Endothelial cell of hepatic sinusoid (primary cell): Measurements from ENCODE around the gene URM1.

Experiments
- in situ Hi-C: cut with HindIII; loops from 2 replicates; pipeline ENCODE4 v1.10.0; 2017; ENCODE audit warnings: low sequenced_read_pairs

URM1 gene

DNA sequence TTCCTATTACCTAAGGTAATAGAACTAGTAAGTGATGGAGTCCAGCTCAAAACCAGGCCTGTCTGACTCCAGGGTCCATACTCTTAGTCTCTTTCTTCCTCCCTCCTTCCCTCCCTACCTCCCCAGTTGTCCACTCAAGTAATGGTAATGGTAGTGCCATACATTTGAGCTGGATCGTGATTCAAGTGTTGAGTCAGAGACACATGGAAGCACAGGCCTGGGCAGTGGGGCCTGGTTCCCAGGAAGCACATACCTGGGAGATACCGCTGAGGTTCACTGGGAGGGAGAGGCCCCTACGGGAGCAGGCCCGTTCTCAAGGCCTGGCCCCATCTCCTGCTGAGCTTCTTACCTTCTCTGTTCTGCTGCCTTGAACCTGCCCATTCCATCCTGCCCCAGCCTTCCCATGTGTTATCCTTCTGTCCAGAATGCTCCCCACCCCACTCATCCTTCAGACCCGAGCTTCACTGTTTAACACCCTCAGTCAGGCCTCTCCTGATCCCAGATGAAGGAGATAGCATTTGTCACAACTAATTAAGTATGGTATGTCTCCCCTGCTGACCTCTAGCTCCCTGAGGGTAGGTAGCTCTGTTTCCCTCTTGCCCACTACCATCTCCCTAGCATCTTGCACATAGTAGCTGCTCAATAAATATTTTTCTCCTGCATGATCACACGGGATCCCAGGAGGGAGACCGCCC is 13.8 kb downstream of the URM1 start:
- in situ Hi-C loops: no loop called here

DNA sequence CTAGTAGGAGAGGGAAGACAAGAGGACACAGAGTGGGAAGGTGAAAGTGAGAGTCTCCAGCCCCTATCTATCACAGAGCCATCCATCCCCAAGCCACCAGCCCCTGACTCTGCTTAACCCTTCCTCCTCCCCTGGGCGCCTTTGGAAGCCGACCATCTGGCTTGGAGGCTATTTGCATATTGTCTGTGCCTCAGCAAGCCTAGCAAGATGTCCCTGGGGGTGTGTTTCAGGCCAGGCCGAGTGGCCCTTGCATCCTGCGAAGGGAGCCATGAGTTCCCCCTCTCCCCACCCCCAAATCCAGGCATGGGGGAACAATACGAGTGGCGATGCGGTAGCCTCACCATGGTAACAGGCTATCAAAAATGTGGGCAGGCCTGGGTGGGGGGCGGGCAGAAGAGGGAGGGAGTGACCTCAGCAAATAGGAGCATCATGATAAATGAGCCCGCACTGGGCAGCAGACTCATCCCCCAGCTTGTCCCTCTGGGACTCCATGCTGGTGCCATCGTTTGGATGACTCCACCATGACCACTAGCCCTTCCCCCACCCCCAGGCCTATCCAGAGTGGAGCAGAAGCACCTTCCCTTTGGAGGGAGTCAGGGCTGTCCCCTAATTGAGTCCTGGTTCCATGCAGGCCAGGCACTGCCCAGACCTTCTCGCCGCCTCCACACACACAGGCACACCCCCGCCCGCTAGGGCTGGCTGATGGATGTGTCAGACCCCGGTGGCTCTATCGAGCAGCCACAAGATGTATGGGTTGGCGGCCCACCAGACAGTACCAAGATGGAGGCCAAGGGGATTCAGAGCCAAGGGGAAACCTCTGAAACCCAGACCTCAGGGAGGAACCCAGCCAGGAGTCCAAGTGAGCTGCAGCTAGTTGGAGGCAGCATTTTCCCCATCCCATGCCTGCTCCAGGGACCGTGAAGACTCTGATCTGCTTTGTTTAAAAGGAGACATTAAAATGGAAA is 14.6 kb downstream of the URM1 start:
- in situ Hi-C loops: no loop called here

DNA sequence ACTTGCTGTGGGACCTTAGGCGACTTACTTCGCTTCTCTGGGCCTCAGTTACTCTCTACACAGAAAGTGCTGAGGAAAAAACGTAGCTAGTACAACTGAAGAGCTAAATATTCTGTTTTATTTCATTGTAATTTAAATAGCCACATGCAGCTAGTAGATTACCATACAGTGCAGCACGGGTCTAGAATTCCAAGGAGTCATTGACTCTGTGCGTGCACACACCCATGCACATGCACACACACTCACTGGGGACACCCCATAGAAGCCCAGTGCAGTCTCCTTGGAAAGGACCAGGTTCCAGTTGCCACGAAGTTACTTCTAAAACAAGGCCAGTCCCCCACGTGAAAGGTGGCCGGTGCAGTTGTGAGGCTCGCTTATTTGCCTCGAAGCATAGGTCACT is 17.0 kb downstream of the URM1 start:
- in situ Hi-C loops: no loop called here

DNA sequence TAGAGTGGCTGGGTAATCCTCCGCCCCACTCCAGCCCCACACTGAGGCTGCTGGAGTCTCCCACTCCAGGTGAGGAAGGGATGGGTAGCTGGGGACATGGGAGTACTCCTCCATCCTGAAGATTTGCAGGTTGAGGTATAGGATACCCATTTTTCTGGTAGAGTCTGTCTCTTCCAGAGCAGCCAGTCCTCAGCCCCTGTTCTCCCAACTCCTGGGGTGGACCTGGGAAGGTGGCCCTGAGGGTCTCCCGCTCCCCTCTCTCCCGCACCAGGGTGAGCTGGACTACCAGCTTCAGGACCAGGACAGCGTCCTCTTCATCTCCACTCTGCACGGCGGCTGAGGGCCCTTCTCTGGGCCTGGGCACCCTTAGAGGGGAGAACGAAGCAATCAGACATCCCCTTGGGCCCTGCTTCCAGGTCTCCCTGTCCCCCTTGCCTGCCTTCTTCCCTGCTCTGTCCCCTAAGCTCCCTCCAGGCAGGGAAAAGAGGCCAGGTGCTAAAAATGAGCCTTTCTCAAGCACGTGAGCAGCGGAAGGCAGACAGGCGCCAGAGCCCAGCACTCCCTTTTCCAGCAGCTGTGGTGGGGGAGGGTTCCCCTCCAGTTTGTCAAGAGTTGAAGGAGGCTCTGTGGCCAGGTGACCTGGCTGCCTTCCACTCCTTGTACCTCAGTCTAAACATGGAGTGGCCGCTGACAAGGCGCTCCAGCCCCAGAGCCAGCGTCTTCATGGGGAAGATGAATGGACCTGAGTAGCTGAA is 18.4 kb downstream of the URM1 start:
- in situ Hi-C loops: no loop called here

DNA sequence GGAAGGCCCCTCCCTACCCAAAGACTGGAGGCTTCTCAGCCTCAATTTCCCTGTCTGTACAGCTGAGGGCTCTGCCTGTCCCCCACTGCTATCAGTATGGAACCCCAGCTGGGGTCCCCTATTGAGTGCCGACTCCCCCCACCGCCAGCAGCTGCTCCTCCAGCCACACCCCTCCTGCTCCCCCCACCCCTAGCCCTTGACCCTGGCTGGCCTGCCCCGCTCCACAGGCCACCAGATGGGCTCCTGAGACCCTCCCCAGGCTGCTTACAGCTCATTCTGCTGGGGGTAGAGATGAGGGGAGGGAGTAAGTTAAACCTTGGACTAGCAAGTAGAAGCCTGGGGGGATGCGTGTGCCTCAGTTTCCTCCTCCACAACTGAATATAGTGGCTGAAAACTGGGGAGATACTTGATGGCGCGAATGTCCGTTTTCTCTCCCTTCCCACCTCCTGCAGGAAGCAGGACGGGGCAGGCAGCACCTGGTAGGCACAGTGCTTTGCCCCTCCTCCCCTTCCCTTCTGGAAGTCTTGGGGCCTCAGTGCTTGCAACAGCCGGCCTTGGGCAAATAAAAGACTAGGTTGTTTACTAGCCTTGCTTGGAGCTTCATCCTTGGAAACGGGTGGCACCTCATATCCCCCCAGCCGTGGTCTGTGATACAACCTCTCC is 19.1 kb downstream of the URM1 start:
- in situ Hi-C loops: no loop called here

DNA sequence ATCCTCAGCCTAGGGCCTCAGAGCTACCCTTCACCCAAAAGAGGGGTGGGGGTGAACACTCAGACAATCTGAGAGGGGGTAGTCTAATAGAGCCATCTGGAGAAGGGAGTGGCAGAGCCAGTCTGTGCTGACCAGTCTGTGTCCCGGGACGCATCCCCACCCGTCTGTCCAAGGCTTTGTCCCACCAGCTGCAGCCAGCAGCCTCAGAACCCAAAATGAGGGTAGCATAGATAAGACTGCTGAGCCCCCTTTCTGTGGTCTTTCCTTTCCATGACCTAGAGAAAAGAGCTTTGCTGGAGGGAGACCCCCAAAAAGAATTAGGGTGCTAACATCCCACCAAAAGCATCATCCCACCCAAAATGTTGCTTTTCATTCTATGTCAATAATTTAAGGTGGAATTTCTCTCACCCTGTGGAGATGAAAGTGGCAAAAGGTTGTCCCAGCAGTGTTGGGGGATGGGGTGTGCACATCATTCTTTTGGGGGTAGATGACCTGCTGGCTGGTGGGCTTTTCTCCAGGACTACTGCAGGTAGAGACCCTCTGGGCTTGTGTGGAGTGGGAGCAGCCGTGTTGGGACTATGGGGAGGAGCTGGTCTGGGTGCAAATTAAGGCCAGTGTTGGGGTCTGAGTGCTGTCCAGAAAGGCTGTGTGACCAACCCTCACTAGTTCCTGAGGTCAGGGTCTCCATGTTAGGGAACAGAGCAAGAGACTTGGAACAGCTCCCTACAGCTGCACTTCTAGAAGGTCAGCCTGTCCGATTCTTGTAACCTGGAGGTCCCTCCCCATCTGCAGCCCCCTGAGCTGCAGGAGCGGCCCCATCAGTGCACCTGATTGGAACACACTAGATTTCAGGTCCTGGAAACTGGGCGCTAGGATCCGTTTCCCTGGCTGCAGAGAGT is 19.9 kb downstream of the URM1 start:
- in situ Hi-C loops: no loop called here

DNA sequence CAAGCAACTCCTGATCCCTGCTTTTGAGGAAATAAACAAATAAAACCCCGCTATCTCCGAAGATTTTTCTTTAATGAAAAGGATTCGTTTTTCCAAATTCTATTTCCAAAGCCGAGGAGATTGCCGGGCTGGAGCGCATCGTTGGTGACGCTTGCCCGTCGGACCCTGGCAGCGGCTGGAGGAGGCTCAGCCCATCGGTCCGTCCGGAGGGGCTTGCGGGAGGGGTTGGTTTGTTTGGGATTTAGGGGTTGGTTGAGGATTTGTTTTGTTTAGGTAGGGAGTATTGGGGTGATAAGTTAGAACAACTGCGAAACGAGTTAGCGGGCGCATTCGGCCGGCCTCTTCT is 20.8 kb downstream of the URM1 start:
- in situ Hi-C loops: no loop called here

DNA sequence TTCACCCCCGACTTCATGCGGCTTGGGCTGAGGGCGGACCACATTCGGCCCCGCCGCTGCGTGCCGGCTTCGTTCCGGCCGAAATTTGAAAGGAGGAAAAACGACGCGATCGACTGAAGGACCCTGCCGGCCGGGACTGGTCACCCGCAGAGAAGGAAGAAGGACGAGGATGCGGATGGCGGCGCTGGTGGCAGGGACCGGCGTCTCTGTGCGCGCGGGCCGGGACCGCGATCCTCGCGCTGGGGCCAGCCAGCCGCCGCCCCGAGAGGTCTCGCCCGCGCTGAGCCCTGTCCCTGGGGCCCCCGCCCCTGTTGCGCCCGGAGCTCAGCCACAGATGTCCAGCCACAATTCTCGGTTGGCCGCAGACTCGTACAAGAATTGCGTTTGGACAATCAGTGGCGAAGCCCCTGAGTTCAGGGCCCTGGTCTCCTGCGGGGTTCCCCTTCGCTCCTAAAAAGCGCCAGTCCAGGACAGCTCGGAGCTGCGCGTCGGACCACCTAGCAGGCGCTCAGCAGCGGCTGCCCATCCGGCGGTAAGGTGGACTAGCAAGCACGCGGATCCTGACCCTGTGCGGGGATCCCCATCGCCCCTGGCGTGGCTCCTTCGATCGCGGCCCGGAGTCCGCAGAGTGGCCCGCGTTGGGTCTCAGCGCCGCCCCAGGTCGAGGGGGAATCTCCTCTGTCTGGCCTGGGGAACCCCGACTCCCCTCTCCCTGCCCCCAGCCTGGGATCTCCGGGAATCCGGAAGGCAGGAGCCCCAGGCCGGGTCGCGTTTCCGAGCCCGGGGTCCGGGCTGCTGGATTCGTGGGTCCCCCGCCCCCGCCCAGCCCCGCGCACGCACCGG is 21.3 kb downstream of the URM1 start:
- in situ Hi-C loops: no loop called here

DNA sequence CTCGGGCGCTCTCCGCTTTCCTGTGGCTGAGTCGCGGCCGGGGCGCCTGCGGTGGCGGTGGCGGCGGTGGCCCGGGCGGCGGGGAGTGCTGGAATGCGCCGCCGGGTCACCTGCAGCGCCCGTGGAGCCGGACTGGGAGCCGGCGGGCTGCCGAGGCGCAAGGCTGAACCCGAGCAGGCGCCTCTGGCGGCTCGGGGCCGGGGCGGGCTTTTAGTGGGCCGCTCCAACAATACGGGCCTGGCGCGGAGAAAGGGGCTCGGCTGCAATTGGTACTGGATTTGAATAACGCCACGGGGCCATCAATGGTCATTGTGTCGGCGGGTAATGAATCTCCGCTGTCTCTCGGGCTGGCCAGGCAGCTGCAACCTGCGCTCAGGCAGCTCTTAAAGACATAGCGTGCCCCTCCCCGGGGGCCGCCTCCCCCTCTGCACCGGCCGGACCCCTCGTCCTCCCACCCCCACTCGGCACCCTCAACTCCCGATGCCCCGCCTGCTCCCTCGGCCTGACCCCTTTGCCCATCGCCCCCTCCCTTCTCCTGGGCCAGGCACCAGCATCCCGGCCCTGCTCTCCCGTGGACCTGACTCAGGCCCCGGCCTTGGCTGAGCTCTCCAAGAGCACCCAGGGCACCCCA is 22.1 kb downstream of the URM1 start:
- in situ Hi-C loops: no loop called here

DNA sequence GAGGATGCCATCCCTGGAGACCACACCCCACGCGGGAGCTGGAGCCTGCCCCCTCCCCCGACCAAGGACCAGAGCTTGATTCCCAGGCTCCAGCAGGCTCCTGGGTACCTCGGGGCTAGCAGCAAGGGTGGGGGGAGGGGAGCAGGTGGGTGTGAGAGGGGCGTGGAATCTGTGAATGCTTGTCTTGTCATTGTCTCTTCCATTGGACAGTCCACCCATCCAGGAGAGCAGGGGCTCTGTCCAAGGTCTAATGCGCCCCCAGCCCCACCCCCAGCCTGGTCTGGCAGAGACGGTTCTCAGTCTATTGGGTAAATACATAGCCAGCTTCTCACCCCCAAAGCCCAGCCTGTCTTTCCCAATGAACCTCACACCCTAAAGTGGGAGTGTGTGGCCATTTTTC is 22.8 kb downstream of the URM1 start:
- in situ Hi-C loops: no loop called here

DNA sequence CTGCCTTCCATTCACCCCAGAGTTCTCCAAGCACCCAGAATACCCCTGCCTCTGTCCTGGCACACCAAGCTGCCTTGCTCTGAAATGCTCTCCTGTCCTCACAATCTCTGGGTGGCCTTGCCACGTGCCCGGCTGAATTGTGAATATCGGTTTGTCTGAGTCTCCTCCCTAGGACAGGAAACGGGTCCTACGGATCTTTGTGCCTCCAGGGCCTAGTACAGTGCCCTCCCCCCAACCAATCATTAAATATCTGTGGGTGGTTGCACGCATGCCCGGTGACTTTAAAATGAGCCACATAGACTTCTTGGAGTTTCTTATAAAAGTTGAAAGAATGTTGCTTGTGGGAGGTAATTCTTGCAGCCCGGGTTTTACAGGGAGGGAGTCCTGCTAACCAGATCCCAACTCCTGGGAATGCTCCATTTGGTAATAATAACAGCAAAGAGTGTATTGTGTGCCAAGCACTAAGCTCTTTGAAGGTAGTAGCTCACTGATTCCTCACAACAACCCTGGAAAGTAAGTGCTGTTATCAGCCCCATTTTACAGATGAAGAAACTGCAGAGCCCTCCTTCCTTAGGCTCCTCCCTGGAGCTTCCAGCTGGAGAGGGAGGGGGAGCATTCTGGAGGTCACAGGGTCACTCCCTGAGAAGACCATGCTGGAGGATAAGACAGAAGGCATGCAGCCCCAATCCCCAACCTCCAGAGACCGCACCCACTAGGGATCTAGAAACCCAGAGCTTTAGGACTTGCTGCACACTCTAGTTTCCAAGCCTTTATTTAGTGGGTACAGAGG is 23.4 kb downstream of the URM1 start:
- in situ Hi-C loops: no loop called here

DNA sequence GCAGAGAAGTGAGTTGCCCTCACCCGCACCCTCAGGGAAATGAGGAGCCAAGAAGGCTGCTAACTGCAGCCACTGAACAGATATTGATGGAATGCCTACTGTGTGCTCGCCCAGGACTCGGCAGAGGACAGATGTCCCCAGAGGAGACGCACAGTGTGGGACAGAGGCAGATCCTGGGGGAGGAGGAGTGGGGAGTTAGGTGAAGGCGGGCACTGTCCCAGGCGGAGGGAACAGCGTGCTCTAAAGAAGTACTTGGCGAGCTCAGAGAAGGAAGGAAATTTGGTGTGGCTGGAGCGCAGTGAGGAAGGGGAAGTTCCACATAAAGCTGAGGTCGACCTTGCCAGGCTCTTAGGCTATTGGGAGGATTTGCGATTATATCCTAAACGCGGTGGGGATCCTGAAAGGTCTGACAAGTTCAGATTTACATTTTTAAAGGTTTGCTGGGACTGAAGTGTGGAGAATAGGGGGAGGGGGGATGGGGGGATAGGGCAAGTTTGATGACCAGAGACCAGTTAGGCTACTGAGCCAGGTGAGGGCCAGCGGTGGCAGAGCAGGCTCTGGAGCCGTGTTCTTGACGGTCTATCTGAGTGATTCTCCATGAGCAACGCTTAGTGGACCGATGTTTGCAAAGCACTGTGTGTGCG is 25.9 kb downstream of the URM1 start:
- in situ Hi-C loops: no loop called here

DNA sequence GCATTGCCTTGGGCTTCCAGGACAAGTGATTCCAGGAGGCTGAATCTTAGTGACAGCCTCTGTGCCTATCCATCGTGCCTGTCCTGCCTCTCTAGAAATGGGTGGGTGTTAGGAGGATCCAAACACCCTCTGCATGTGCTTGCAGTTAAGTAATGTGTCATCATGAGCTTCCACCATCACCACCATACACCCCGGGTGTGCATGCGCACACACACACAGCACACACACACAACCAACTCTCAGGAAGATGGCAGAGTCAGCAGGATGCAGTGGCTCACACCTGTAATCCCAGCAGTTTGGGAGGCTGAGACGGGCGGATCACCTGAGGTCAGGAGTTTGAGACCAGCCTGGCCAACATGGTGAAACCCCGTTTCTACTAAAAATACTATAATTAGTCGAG is 26.7 kb downstream of the URM1 start:
- in situ Hi-C loops: no loop called here

DNA sequence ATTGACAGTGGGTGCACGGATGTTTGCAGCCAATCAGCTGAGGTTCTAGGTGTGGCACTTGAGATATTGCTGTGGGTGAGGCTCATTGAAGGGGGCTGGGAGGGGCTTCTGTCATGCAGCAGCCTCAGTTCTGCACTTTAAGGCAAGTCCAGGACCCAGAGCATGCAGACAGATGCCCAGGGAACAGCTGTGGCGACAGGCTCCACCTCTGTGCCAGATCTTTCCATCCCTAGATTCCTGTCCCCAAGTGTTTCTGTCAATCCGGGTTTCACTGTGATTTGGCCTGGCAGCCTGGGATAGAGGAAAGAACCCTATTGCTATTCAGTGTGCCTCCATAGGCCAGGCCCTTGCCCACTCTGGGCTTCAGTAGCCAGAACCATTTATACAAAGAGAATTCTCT is 28.7 kb downstream of the URM1 start:
- in situ Hi-C loops: no loop called here

DNA sequence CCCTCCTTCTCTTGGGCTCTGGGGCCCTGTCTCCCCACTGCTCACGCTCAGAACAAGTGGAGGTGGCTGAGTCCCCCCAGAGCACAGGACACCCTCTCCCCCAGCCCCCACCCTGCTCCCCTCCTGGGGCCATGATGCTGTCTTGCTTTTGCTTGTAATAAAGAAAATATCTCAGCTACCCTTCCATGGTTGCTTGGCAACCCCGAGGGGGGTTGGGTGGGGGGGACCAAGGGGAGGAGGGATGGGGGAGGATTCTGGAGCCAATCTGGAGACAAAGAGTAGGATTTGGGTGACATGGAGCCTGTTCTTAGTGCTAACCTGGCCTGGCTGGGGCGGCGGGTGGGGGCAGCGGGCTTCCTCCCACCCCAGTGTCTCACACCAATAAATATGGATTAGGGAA is 33.4 kb downstream of the URM1 start:
- in situ Hi-C loops: no loop called here

DNA sequence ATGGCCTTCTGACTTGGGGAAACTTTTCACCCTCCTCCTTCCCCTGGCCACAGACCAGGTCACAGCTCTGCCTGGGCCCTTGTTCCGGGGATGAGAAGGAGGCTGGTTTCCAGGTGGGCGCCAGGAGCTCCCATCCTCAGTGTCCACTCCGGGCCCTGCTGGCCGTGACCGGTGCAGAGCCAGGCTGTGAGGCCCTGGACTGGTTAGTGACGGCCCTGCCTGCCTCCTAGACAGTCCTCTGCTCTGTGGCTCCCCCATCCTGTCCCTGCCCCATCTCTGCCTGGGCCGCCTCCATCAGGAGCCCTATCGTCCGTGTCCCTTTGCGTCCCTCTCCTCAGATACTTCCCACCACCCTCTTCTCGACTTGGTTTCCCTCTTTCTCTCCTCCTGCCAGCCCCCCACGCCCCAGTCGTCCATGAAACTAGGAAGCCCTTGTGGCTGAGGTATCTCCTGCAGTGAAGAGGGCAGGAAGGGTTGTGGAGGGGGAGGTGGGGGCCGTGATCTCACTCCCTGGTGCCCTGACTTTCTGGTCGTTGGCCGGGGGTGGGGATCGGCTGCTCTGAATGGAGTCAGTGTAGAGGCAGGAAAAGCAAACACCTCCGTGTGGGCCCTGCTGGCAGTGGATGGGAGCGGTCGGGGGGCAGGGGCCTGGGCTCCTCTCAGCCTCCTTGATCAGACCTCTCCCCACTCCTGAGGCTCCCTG is 34.1 kb downstream of the URM1 start:
- in situ Hi-C loops: no loop called here

DNA sequence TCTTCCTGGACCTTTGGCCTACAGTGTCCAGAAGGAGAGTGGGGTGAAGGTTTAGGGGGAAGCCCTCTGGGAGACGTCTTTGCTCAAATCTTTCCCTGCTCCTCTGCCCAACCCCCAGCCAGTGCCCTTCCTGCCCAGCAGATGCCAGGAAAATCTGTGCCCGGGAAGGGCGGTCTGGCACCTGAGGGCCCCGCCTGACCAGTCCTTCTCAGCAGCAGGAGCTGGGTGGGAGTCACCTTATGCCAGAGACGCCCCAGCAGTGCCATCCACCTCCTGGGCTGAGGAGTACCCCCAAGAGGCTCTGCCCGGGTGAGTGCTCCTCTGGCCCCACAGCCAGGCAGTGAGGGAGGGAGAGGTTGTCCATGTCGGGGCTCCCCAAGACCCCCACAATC is 34.6 kb downstream of the URM1 start:
- in situ Hi-C loops: no loop called here
